ENCODE data around the gene GKAP1. TPM values are rescaled to one million over a fixed set of nuclear protein-coding genes. Genes with fewer than 3 reads are reported as not detected.
A peak's percentile ranks its signal among the peaks of the same experiment; 100 is the strongest.
"Not testable (repeated sequence)": the region's sequence is repeated elsewhere in the genome, so short reads cannot be mapped to it uniquely, and the experiment has no call there.

Gene GKAP1
- total RNA-seq, 2 experiments from 2014 or later: 8.5 to 8.6 TPM

DNA sequence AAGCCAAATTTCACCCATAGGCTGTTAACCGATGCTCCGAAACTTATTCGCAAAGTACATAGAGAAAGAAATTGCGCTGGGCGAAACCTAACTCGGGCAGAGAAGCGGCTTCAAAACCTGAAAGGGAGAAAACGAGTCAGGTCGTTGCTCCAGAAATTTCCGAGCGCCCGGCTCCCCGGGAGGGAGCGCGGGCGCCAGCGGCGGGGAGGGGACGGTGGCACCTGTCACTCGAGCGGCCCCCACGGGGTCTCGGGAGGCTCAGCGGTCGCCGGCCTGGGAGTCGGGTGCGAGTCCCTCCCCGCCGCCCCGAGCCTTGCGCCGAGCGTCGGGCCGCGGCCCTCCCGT lies 586 bp downstream of the GKAP1 start:
- DNase-seq (ENCODE audit: low spot score); H3K9me3 ChIP-seq (ENCODE audit: low read length); H3K27ac ChIP-seq (ENCODE audit: low read depth, low read length, poor library complexity, severe bottlenecking); H3K36me3 ChIP-seq (ENCODE audit: insufficient read depth, low read length); CTCF ChIA-PET (ENCODE audit: unreplicated experiment); POLR2A ChIA-PET; H4K20me1 ChIP-seq (ENCODE audit: insufficient read depth, low read length); H3K79me2 ChIP-seq (ENCODE audit: insufficient read depth, low read depth, low read length); BruUV-seq (replicated peaks); H3K9me2 ChIP-seq (ENCODE audit: insufficient read depth, low read length): not testable (repeated sequence)
- peak overlapping the region; percentile 72 for H2AFZ ChIP-seq (ENCODE audit: low read length)
- peaks cover 10% of the 10 kb centered on the region for H3K4me1 ChIP-seq (ENCODE audit: insufficient read depth, low read length, poor library complexity, severe bottlenecking)
- intact Hi-C loops (cut with micrococcal nuclease; ENCODE audit: unreplicated experiment): loop anchor here (2.0 to 5.0 kb wide), 3 partner anchors 104 to 195 kb away; partner anchors contain the start of genes IDNK, KIF27 and UBQLN1
- H3K4me2 ChIP-seq (ENCODE audit: low read length): peak overlapping the region; percentile 85
- peak overlapping the region; percentile 77 for H3K4me3 ChIP-seq (ENCODE audit: low read depth, low read length, poor library complexity, severe bottlenecking)

DNA sequence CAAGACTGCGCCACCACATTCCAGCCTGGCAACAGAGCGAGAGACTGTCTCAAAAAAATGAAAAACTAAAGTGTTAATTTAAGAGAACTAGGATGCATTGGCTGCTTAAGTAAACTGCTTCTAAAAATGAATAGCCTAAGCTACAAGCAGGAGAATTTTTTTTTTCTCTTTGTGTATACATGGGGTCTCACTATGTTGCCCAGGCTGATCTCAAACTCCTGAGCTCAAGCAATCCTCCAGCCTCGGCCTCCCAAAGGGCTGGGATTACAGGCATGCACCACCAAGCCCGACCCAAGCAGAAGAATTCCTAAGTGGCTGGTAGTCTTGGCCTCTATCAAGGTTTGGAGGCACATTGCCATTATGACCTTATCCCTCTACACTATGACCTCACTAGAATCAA lies 2.4 kb downstream of the GKAP1 start:
- POLR2A ChIA-PET; H3K4me3 ChIP-seq (ENCODE audit: low read depth, low read length, poor library complexity, severe bottlenecking); CTCF ChIA-PET (ENCODE audit: unreplicated experiment): not testable (repeated sequence)

DNA sequence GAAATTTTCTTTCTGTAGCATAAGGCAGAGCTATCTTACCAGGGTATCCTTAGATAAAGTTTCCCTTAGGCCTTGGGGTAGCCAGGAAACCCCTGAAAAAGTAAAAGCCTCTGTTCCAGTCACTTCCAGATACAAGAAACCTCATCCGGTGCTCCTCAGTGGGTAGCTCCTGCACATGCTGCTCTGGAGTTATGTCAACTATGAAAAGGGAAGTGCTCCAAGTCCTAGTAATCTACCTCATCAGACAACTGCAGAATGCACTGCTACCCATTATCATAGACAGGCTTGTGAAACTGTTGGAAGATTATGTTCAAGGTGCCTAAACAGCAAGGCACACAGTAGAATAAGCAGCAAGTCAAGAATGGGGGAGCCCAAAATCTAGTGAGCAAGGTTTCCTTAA lies 8.4 kb downstream of the GKAP1 start:
- BruUV-seq (replicated peaks); DNase-seq (ENCODE audit: low spot score); H3K4me3 ChIP-seq (ENCODE audit: low read depth, low read length, poor library complexity, severe bottlenecking); POLR2A ChIA-PET; H3K9me2 ChIP-seq (ENCODE audit: insufficient read depth, low read length); CTCF ChIA-PET (ENCODE audit: unreplicated experiment); H3K4me1 ChIP-seq (ENCODE audit: insufficient read depth, low read length, poor library complexity, severe bottlenecking); H3K79me2 ChIP-seq (ENCODE audit: insufficient read depth, low read depth, low read length); H4K20me1 ChIP-seq (ENCODE audit: insufficient read depth, low read length); H3K4me2 ChIP-seq (ENCODE audit: low read length); H2AFZ ChIP-seq (ENCODE audit: low read length); intact Hi-C loops (cut with micrococcal nuclease; ENCODE audit: unreplicated experiment); H3K9me3 ChIP-seq (ENCODE audit: low read length); H3K36me3 ChIP-seq (ENCODE audit: insufficient read depth, low read length); H3K27ac ChIP-seq (ENCODE audit: low read depth, low read length, poor library complexity, severe bottlenecking): not testable (repeated sequence)

More for the DNA sequence above, 2.4 kb downstream of the GKAP1 start:
- H2AFZ ChIP-seq (ENCODE audit: low read length); H3K9me2 ChIP-seq (ENCODE audit: insufficient read depth, low read length); H3K36me3 ChIP-seq (ENCODE audit: insufficient read depth, low read length); H3K4me2 ChIP-seq (ENCODE audit: low read length); H3K79me2 ChIP-seq (ENCODE audit: insufficient read depth, low read depth, low read length); H3K27ac ChIP-seq (ENCODE audit: low read depth, low read length, poor library complexity, severe bottlenecking); DNase-seq (ENCODE audit: low spot score); H4K20me1 ChIP-seq (ENCODE audit: insufficient read depth, low read length); H3K9me3 ChIP-seq (ENCODE audit: low read length); BruUV-seq (replicated peaks): not testable (repeated sequence)
- H3K4me1 ChIP-seq (ENCODE audit: insufficient read depth, low read length, poor library complexity, severe bottlenecking): peaks cover 10% of the 10 kb centered on the region
- intact Hi-C loops (cut with micrococcal nuclease; ENCODE audit: unreplicated experiment): loop anchor here (5.0 kb wide), 2 partner anchors 108 to 193 kb away; partner anchors contain the start of genes IDNK and UBQLN1

GRCh38 chr9:83804454-83804853 lies 13.1 kb downstream of the GKAP1 start:
- H3K4me3 ChIP-seq (ENCODE audit: low read depth, low read length, poor library complexity, severe bottlenecking); CTCF ChIA-PET (ENCODE audit: unreplicated experiment); intact Hi-C loops (cut with micrococcal nuclease; ENCODE audit: unreplicated experiment); H4K20me1 ChIP-seq (ENCODE audit: insufficient read depth, low read length); H3K9me3 ChIP-seq (ENCODE audit: low read length); H3K4me1 ChIP-seq (ENCODE audit: insufficient read depth, low read length, poor library complexity, severe bottlenecking); H3K36me3 ChIP-seq (ENCODE audit: insufficient read depth, low read length); POLR2A ChIA-PET; H3K27ac ChIP-seq (ENCODE audit: low read depth, low read length, poor library complexity, severe bottlenecking); H3K9me2 ChIP-seq (ENCODE audit: insufficient read depth, low read length); BruUV-seq (replicated peaks); H2AFZ ChIP-seq (ENCODE audit: low read length); DNase-seq (ENCODE audit: low spot score); H3K79me2 ChIP-seq (ENCODE audit: insufficient read depth, low read depth, low read length); H3K4me2 ChIP-seq (ENCODE audit: low read length): not testable (repeated sequence)

GRCh38 chr9:83803941-83804340 lies 13.6 kb downstream of the GKAP1 start:
- H3K9me2 ChIP-seq (ENCODE audit: insufficient read depth, low read length); H3K4me3 ChIP-seq (ENCODE audit: low read depth, low read length, poor library complexity, severe bottlenecking); CTCF ChIA-PET (ENCODE audit: unreplicated experiment); H3K4me2 ChIP-seq (ENCODE audit: low read length); intact Hi-C loops (cut with micrococcal nuclease; ENCODE audit: unreplicated experiment); DNase-seq (ENCODE audit: low spot score); H3K36me3 ChIP-seq (ENCODE audit: insufficient read depth, low read length); H2AFZ ChIP-seq (ENCODE audit: low read length); H3K79me2 ChIP-seq (ENCODE audit: insufficient read depth, low read depth, low read length); BruUV-seq (replicated peaks); H3K9me3 ChIP-seq (ENCODE audit: low read length); POLR2A ChIA-PET; H3K27ac ChIP-seq (ENCODE audit: low read depth, low read length, poor library complexity, severe bottlenecking); H3K4me1 ChIP-seq (ENCODE audit: insufficient read depth, low read length, poor library complexity, severe bottlenecking); H4K20me1 ChIP-seq (ENCODE audit: insufficient read depth, low read length): not testable (repeated sequence)
